ENCODE data around the gene COPZ2. TPM values are rescaled to one million over a fixed set of nuclear protein-coding genes. Genes with fewer than 3 reads are reported as not detected.
"Not testable (repeated sequence)": the region's sequence is repeated elsewhere in the genome, so short reads cannot be mapped to it uniquely, and the experiment has no call there.

COPZ2 gene
- total and polyA plus RNA-seq, 3 donors from 2014 or later = 13.2 to 47.6 (median 14.7) TPM

DNA sequence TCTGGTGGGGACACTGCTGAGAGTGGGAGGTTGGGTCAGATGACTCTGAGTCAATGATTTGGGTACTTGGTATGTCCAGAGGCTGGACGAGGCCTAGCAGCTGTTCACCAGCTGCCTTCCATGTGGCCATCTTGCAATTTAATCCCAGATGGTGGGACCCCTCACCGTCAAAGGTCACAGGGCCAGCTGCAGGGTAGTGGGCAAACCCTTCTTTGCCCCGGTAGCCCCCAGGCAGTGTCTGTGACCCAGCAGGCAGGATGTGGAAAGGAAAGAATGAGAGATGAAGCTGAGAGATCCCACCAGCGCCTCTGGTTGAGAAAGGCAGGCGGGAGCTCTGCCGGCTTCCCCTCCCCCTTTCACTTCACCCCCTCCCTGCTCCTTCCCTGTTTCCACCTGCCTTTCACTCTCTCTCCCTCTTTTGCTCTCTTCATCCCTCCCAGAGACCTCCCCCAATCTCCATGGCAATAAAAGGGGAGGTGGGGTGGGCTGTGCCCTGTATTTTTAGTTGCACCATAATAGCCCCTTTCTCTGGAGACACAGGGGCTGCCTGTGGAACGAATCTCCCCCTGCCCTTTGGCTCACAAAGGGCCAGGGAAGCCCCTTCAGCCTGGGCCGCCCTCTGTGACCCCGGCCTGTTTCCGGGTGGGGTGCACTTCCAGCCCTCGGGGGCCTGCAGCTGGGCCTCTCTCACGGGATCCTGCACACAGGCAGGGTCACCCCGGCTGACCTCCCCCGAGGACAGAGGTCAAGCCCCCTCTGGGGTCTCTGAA lies 46.5 kb downstream of the COPZ2 start:
- no peaks in the 10 kb centered on the region for H3K27me3 ChIP-seq
- DNase-seq = no peak
- no peaks in the 10 kb centered on the region for H3K9me3 ChIP-seq
- H3K4me3 ChIP-seq = no peak overlapping the region
- no peaks in the 10 kb centered on the region for H3K36me3 ChIP-seq (ENCODE audit: low read depth, missing control alignments)
- H3K27ac ChIP-seq = no peak overlapping the region
- WGBS, 2 donors = 68 to 69% methylated on average over 10 to 14 of the region's 14 CpGs
- intact Hi-C loops (cut with DNase I; ENCODE audit: low total_unique reads) = no loop called here
- TF ChIP-seq POLR2A (IDR thresholded peaks at IDR 0.05) = no peak
- TF ChIP-seq, protein P1, sequence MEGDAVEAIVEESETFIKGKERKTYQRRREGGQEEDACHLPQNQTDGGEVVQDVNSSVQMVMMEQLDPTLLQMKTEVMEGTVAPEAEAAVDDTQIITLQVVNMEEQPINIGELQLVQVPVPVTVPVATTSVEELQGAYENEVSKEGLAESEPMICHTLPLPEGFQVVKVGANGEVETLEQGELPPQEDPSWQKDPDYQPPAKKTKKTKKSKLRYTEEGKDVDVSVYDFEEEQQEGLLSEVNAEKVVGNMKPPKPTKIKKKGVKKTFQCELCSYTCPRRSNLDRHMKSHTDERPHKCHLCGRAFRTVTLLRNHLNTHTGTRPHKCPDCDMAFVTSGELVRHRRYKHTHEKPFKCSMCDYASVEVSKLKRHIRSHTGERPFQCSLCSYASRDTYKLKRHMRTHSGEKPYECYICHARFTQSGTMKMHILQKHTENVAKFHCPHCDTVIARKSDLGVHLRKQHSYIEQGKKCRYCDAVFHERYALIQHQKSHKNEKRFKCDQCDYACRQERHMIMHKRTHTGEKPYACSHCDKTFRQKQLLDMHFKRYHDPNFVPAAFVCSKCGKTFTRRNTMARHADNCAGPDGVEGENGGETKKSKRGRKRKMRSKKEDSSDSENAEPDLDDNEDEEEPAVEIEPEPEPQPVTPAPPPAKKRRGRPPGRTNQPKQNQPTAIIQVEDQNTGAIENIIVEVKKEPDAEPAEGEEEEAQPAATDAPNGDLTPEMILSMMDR (IDR thresholded peaks at IDR 0.05) = no peak
- H3K4me1 ChIP-seq = no peaks in the 10 kb centered on the region

DNA sequence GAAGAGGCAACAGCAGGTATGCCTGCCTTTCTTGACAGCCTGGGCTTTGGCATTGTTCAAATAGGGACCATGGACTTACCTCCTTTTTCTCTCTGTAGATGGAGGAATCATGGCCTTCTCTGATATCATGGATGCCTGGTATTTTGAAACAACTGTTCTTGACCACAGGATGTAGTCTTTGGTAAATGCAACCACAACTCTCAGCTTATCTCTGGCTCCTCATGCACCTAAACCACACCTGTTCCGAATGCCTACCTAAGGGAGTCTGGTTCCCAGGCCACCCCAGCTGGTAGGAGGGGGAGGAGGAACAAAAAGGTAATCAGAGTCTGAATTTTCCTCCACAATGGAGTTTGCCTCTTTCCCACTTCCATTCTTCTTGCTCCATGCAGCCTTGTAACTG lies 47.9 kb downstream of the COPZ2 start:
- DNase-seq = no peak
- Histone ChIP-seq H3K27ac (no peak overlapping the region), H3K9me3 (no peaks in the 10 kb centered on the region), H3K4me3 (no peak overlapping the region), H3K36me3 (ENCODE audit: low read depth, missing control alignments) (no peaks in the 10 kb centered on the region), H3K4me1 (no peaks in the 10 kb centered on the region), H3K27me3 (no peaks in the 10 kb centered on the region)
- 75 to 100% methylated on average over 1 of the region's 1 CpG for WGBS, 2 donors
- intact Hi-C loops (cut with DNase I; ENCODE audit: low total_unique reads) = no loop called here
- no peak for TF ChIP-seq POLR2A (IDR thresholded peaks at IDR 0.05)
- TF ChIP-seq, protein P1 (IDR thresholded peaks at IDR 0.05) = no peak

DNA sequence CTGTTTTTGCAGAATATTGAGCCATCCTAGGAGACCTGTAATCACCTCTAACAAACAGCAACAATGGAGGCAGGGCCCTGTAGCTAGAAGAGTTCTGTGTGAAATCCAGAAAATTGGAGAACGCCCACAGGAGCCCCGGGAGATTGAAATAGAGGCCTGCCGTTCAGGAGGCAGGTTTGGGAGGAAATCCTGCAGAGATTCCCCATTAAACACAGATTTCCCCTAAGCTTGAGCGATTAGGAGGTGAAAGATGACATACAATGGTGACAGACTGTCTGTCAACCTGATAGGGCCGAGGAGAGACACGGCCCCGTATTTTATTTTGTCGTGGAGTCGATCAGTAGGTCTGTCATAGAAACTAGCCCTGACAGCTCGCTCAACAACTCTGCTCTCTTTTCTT lies 48.4 kb downstream of the COPZ2 start:
- TF ChIP-seq, protein P1 (IDR thresholded peaks at IDR 0.05) = no peak
- TF ChIP-seq POLR2A (IDR thresholded peaks at IDR 0.05) = no peak
- no peaks in the 10 kb centered on the region for H3K9me3 ChIP-seq
- no peak overlapping the region for H3K27ac ChIP-seq
- intact Hi-C loops (cut with DNase I; ENCODE audit: low total_unique reads) = no loop called here
- no peak overlapping the region for H3K4me3 ChIP-seq
- 86 to 87% methylated on average over 10 of the region's 10 CpGs for WGBS, 2 donors
- H3K36me3 ChIP-seq (ENCODE audit: low read depth, missing control alignments) = no peaks in the 10 kb centered on the region
- no peaks in the 10 kb centered on the region for H3K27me3 ChIP-seq
- no peaks in the 10 kb centered on the region for H3K4me1 ChIP-seq
- no peak for DNase-seq

DNA sequence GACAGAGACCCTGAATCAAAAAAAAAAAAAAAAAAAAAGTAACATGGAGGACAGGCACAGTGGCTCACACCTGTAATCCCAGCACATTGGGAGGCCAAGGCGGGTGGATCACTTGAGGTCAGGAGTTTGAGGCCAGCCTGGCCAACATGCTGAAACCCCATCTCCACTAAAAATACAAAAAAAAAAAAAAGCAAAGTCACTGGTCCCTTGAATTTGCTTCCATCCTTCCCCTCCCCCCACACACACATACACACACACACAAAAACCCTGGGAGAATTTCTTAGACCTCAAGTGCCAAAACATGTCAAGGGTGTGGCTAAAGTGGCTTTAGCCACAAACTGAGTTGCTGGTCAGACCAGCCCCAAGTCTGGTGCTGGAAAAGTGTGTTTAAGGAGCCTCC lies 49.2 kb downstream of the COPZ2 start:
- H3K4me3 ChIP-seq; H3K27me3 ChIP-seq; intact Hi-C loops (cut with DNase I; ENCODE audit: low total_unique reads); H3K27ac ChIP-seq; H3K36me3 ChIP-seq (ENCODE audit: low read depth, missing control alignments); H3K4me1 ChIP-seq; H3K9me3 ChIP-seq; DNase-seq: not testable (repeated sequence)
- 92 to 94% methylated on average over 1 of the region's 1 CpG for WGBS, 2 donors

DNA sequence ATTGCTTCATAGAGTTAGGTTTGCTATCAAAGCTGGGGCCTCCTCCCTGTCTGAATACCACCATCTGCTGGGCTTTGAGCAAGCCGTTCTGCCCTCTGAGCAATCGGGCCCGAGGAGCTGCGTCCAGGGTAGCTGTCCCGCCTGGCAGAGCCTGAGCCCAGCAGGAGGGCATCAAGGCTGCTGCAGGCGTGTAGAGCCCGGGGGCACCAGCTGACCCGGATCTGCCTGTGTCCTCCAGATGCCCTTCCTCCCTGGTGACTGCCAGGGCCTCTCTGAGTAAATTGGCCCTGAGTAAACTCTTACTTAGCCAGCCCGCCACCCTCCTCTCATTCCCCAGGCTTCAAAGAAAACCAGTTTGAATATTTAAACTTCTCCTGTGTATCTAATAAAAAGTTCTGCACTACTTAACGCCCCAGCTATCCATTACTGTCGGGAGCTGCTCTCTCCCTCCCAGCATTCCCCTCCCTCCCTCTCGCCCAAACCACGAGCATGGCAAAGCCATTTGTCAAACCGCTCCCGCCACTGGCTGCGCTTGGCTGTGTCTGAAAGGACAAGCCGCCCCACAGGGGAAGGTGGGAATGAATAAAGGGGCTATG lies 50.3 kb downstream of the COPZ2 start:
- no peak for TF ChIP-seq POLR2A (IDR thresholded peaks at IDR 0.05)
- TF ChIP-seq, protein P1 (IDR thresholded peaks at IDR 0.05) = no peak
- H3K9me3 ChIP-seq = no peaks in the 10 kb centered on the region
- H3K36me3 ChIP-seq (ENCODE audit: low read depth, missing control alignments) = no peaks in the 10 kb centered on the region
- WGBS, 2 donors = 65 to 76% methylated on average over 17 of the region's 17 CpGs
- no peaks in the 10 kb centered on the region for H3K4me1 ChIP-seq
- no peaks in the 10 kb centered on the region for H3K27me3 ChIP-seq
- DNase-seq = no peak
- H3K27ac ChIP-seq = no peak overlapping the region
- intact Hi-C loops (cut with DNase I; ENCODE audit: low total_unique reads) = no loop called here
- H3K4me3 ChIP-seq = no peak overlapping the region

All from testis (tissue), 3 donors.